ENCODE results near the gene NCKAP5.

DNA sequence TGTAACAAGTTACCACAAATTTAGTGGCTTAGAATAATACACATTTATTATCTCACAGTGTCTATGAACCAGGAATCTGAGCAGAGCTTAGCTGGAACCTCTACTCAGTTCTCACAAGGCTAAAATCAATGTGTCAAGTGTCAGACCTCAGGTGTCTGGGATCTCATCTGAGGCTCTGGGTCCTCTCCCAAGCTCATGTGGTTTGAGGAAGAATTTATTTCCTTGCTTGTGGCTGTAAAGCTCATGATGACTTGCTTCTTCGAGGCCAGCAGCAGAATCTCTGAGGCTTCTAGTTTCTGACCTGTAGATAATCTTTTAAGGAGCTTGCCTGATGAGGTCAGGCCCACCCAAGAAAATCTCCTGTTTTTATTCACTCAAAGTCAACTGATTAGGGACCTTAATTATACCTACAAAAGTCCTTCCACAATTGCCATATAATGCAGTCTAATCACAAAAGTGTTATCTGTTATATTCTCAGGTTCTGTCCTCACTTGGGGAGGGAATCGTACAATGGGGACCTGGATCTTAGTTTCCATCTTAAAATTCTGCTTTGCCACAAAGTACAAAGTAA lies 14.3 kb downstream of the NCKAP5 start:
- TF ChIP-seq, protein P1, sequence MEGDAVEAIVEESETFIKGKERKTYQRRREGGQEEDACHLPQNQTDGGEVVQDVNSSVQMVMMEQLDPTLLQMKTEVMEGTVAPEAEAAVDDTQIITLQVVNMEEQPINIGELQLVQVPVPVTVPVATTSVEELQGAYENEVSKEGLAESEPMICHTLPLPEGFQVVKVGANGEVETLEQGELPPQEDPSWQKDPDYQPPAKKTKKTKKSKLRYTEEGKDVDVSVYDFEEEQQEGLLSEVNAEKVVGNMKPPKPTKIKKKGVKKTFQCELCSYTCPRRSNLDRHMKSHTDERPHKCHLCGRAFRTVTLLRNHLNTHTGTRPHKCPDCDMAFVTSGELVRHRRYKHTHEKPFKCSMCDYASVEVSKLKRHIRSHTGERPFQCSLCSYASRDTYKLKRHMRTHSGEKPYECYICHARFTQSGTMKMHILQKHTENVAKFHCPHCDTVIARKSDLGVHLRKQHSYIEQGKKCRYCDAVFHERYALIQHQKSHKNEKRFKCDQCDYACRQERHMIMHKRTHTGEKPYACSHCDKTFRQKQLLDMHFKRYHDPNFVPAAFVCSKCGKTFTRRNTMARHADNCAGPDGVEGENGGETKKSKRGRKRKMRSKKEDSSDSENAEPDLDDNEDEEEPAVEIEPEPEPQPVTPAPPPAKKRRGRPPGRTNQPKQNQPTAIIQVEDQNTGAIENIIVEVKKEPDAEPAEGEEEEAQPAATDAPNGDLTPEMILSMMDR (IDR thresholded peaks at IDR 0.05; ENCODE audit: low read depth, low read length): no peak
- TF ChIP-seq POLR2A (IDR thresholded peaks at IDR 0.05; ENCODE audit: extremely low read depth, insufficient read length) (no peak), MYC (IDR thresholded peaks at IDR 0.05; ENCODE audit: low read depth, low read length) (no peak)

Data from NB4 (cell line).